ENCODE results near the gene BTBD9.

GRCh38 chr6:38234141-38234540 lies 405.6 kb downstream of the BTBD9 start:
- TF ChIP-seq YY1 (IDR thresholded peaks at IDR 0.05; ENCODE audit: insufficient read depth, insufficient read length) = no peak
- TF ChIP-seq SUZ12 (IDR thresholded peaks at IDR 0.05; ENCODE audit: extremely low read depth, insufficient read depth, insufficient read length) = no peak
- no peak for TF ChIP-seq ZNF274 (IDR thresholded peaks at IDR 0.05; ENCODE audit: low read depth, low read length)

Data from NT2/D1 (cell line).